H1 (cell line): Measurements from ENCODE around the gene LEFTY1.

ENCODE experiments used
- CHD1 ChIP-seq: IDR thresholded peaks from 2 replicates; pipeline ENCODE4 v1.6.1; 2012; ENCODE audit warnings: low read depth, low read length, improper control_type of control experiment
- CHD2 ChIP-seq: IDR thresholded peaks from 2 replicates; pipeline ENCODE4 v1.6.1; 2012; ENCODE audit warnings: low read length, improper control_type of control experiment
- CTCF ChIP-seq, 3 experiments: IDR thresholded peaks; 1 replicate in 2 of 3; 2 replicates in 1 of 3; pipeline versions ENCODE4 v1.5.1 to v1.6.1; 2011; ENCODE audit warnings: low read length in 3 of 3, mild to moderate bottlenecking in 3 of 3, inconsistent platforms in 2 of 3, low read depth in 1 of 3, moderate library complexity in 1 of 3; ENCODE audit not compliant: insufficient read depth in 1 of 3; ENCODE audit errors: control extremely low read depth in 1 of 3
- EP300 ChIP-seq, 2 experiments: IDR thresholded peaks; 1 replicate in 1 of 2; 2 replicates in 1 of 2; pipeline ENCODE4 v1.6.1; 2011 to 2012; ENCODE audit warnings: low read depth in 2 of 2, low read length in 2 of 2, mild to moderate bottlenecking in 2 of 2, borderline replicate concordance in 1 of 2, inconsistent platforms in 1 of 2, moderate library complexity in 1 of 2
- EZH2 ChIP-seq: fragments of 200-600 bp; sonication (generic); IDR thresholded peaks from 2 replicates; pipeline ENCODE4 v1.7.1; 2012; ENCODE audit warnings: low read depth, mild to moderate bottlenecking, moderate library complexity, low read length, inconsistent platforms; ENCODE audit not compliant: severe bottlenecking
- FOSL1 ChIP-seq: IDR thresholded peaks from 2 replicates; pipeline ENCODE4 v1.6.1; 2011; ENCODE audit warnings: mild to moderate bottlenecking, low read depth, low read length, moderate library complexity; ENCODE audit not compliant: insufficient read depth
- NRF1 ChIP-seq: IDR thresholded peaks from 2 replicates; pipeline ENCODE4 v1.6.1; 2011; ENCODE audit warnings: mild to moderate bottlenecking, low read depth, low read length, improper control_type of control experiment
- PHF8 ChIP-seq: fragments of 200-600 bp; sonication (generic); conservative IDR thresholded peaks from 2 replicates; pipeline ENCODE4 v1.7.1; 2012; ENCODE audit warnings: low read depth, mild to moderate bottlenecking, inconsistent platforms, low read length, moderate library complexity
- POLR2A ChIP-seq, 2 experiments: IDR thresholded peaks; 1 replicate in 1 of 2; 2 replicates in 1 of 2; pipeline ENCODE4 v1.6.1; 2011; ENCODE audit warnings: low read depth in 2 of 2, low read length in 2 of 2, mild to moderate bottlenecking in 2 of 2; ENCODE audit errors: control extremely low read depth in 1 of 2
- RNF2 ChIP-seq: fragments of 200-900, 300-1000 bp; sonication (generic); IDR thresholded peaks from 2 replicates; pipeline ENCODE4 v1.7.1; 2016; ENCODE audit warnings: borderline replicate concordance, low read depth, mild to moderate bottlenecking, antibody characterized with exemption, low read length; ENCODE audit not compliant: poor library complexity, severe bottlenecking; ENCODE audit errors: missing control alignments
- YY1 ChIP-seq: IDR thresholded peaks from 2 replicates; pipeline ENCODE4 v1.6.1; 2011; ENCODE audit warnings: low read depth, mild to moderate bottlenecking, low read length

GRCh38 chr1:225840713-225841112 is 48.2 kb downstream of the LEFTY1 start:
- TF ChIP-seq CTCF (IDR thresholded peaks at IDR 0.05; ENCODE audit: control extremely low read depth in 1 of 3, insufficient read depth in 1 of 3, low read depth in 1 of 3, low read length in 3 of 3) (no peak), NRF1 (no peak), CHD2 (no peak), RNF2 (no peak), EZH2 (no peak), POLR2A (IDR thresholded peaks at IDR 0.05; ENCODE audit: control extremely low read depth in 1 of 2, low read depth in 2 of 2, low read length in 2 of 2) (no peak), CHD1 (no peak), PHF8 (no peak), FOSL1 (no peak), YY1 (no peak), EP300 (IDR thresholded peaks at IDR 0.05; ENCODE audit: borderline replicate concordance in 1 of 2, low read depth in 2 of 2, low read length in 2 of 2) (no peak)
